ENCODE data around the gene FAM98A.
A peak's percentile ranks its signal among the peaks of the same experiment; 100 is the strongest.

Gene FAM98A

GRCh38 chr2:33559328-33559727 lies 39.8 kb downstream of the FAM98A start (continued):
- TF ChIP-seq ZNF670 (tag by site-specific recombination; IDR thresholded peaks at IDR 0.05; ENCODE audit: low read depth) (no peak), SETDB1 (IDR thresholded peaks at IDR 0.05; ENCODE audit: insufficient read length, low read length) (no peak)
- TF ChIP-seq, protein P1, sequence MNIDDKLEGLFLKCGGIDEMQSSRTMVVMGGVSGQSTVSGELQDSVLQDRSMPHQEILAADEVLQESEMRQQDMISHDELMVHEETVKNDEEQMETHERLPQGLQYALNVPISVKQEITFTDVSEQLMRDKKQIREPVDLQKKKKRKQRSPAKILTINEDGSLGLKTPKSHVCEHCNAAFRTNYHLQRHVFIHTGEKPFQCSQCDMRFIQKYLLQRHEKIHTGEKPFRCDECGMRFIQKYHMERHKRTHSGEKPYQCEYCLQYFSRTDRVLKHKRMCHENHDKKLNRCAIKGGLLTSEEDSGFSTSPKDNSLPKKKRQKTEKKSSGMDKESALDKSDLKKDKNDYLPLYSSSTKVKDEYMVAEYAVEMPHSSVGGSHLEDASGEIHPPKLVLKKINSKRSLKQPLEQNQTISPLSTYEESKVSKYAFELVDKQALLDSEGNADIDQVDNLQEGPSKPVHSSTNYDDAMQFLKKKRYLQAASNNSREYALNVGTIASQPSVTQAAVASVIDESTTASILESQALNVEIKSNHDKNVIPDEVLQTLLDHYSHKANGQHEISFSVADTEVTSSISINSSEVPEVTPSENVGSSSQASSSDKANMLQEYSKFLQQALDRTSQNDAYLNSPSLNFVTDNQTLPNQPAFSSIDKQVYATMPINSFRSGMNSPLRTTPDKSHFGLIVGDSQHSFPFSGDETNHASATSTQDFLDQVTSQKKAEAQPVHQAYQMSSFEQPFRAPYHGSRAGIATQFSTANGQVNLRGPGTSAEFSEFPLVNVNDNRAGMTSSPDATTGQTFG (tag by site-specific recombination; IDR thresholded peaks at IDR 0.05; ENCODE audit: borderline replicate concordance) = no peak
- TF ChIP-seq, protein P2, sequence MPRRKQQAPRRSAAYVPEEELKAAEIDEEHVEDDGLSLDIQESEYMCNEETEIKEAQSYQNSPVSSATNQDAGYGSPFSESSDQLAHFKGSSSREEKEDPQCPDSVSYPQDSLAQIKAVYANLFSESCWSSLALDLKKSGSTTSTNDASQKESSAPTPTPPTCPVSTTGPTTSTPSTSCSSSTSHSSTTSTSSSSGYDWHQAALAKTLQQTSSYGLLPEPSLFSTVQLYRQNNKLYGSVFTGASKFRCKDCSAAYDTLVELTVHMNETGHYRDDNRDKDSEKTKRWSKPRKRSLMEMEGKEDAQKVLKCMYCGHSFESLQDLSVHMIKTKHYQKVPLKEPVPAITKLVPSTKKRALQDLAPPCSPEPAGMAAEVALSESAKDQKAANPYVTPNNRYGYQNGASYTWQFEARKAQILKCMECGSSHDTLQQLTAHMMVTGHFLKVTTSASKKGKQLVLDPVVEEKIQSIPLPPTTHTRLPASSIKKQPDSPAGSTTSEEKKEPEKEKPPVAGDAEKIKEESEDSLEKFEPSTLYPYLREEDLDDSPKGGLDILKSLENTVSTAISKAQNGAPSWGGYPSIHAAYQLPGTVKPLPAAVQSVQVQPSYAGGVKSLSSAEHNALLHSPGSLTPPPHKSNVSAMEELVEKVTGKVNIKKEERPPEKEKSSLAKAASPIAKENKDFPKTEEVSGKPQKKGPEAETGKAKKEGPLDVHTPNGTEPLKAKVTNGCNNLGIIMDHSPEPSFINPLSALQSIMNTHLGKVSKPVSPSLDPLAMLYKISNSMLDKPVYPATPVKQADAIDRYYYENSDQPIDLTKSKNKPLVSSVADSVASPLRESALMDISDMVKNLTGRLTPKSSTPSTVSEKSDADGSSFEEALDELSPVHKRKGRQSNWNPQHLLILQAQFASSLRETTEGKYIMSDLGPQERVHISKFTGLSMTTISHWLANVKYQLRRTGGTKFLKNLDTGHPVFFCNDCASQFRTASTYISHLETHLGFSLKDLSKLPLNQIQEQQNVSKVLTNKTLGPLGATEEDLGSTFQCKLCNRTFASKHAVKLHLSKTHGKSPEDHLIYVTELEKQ (tag by site-specific recombination; IDR thresholded peaks at IDR 0.05; ENCODE audit: borderline replicate concordance) = no peak

DNA sequence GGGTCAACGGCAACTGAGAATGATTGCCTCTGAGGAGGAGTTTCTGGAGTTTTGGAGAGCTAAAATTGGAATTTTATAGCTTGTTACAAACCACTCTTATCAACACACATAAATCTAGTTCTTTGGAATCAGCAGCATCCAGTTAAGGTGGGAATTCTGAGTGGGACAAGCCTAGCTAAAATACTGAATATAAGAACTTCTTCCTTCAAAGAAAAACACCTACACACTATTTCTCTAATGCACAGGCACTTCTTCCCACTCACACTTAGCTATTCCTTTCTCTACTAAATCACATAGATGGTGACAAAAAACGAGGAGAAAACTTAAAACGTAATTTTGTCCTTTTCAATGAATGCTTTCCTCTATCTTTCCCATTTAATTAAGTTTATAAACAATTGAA lies 43.4 kb downstream of the FAM98A start:
- no peak overlapping the region for H3K27ac ChIP-seq (ENCODE audit: extremely low read depth, low read depth, low read length)
- H3K4me1 ChIP-seq (ENCODE audit: control insufficient read depth, insufficient read depth, low read length) = peaks cover 2% of the 10 kb centered on the region; the same call in 1 of the 2 replicates
- TF ChIP-seq, protein P3, sequence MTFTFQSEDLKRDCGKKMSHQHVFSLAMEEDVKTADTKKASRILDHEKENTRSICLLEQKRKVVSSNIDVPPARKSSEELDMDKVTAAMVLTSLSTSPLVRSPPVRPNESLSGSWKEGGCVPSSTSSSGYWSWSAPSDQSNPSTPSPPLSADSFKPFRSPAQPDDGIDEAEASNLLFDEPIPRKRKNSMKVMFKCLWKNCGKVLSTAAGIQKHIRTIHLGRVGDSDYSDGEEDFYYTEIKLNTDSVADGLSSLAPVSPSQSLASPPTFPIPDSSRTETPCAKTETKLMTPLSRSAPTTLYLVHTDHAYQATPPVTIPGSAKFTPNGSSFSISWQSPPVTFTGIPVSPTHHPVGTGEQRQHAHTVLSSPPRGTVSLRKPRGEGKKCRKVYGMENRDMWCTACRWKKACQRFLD (tag by site-specific recombination; IDR thresholded peaks at IDR 0.05) = no peak
- TF ChIP-seq EGR2 (tag by site-specific recombination; IDR thresholded peaks at IDR 0.05; ENCODE audit: low read depth) = peak; percentile 52; the same call in 1 of the 2 replicates
- TF ChIP-seq ZNF2 (tag by site-specific recombination; IDR thresholded peaks at IDR 0.05) = no peak
- TF ChIP-seq MZF1 (tag by site-specific recombination; IDR thresholded peaks at IDR 0.05; ENCODE audit: borderline replicate concordance) = no peak
- TF ChIP-seq, protein P4, sequence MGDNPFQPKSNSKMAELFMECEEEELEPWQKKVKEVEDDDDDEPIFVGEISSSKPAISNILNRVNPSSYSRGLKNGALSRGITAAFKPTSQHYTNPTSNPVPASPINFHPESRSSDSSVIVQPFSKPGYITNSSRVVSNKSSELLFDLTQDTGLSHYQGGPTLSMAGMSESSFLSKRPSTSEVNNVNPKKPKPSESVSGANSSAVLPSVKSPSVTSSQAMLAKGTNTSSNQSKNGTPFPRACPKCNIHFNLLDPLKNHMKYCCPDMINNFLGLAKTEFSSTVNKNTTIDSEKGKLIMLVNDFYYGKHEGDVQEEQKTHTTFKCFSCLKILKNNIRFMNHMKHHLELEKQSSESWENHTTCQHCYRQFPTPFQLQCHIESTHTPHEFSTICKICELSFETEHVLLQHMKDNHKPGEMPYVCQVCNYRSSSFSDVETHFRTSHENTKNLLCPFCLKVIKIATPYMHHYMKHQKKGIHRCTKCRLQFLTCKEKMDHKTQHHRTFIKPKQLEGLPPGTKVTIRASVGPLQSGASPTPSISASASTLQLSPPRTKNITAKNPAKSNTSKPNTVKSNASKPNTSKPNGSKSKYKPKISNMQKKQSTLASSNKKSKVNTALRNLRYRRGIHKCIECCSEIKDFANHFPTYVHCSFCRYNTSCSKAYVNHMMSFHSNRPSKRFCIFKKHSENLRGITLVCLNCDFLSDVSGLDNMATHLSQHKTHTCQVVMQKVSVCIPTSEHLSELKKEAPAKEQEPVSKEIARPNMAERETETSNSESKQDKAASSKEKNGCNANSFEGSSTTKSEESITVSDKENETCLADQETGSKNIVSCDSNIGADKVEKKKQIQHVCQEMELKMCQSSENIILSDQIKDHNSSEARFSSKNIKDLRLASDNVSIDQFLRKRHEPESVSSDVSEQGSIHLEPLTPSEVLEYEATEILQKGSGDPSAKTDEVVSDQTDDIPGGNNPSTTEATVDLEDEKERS (tag by site-specific recombination; IDR thresholded peaks at IDR 0.05) = no peak
- TF ChIP-seq ZFHX2 (tag by site-specific recombination; conservative IDR thresholded peaks at IDR 0.05) = peak; percentile 44
- no peak for TF ChIP-seq ZNF768 (tag by site-specific recombination; IDR thresholded peaks at IDR 0.05)
- no peak for TF ChIP-seq ZBTB1 (tag by site-specific recombination; IDR thresholded peaks at IDR 0.05)
- TF ChIP-seq ZNF510 (tag by site-specific recombination; IDR thresholded peaks at IDR 0.05; ENCODE audit: insufficient replicate concordance) = no peak
- TF ChIP-seq ZNF140 (tag by site-specific recombination; IDR thresholded peaks at IDR 0.05) = no peak
- H3K9me3 ChIP-seq (ENCODE audit: control insufficient read depth, insufficient read depth, low read depth, low read length) = no peaks in the 10 kb centered on the region
- no peaks in the 10 kb centered on the region for H3K36me3 ChIP-seq (ENCODE audit: control insufficient read depth in 2 of 2, insufficient read depth in 1 of 2, low read length in 2 of 2)
- ChIA-PET POLR2A (no interaction called here), CTCF (interaction anchor here (1.1 kb wide), 1 partner anchor 8 kb away, joined by 3 read pairs; no protein-coding TSS in a partner anchor)
- no peak overlapping the region for H3K4me3 ChIP-seq (ENCODE audit: low read depth, low read length)
